Mesendoderm (in vitro differentiated cells): ENCODE results near the gene NCBP2L.

Experiments
- DNase-seq: peaks from one replicate; pipeline ENCODE4 v3.0.0; 2013
- H2AK5ac ChIP-seq: 2 replicates; pipeline ENCODE4 v1.6.1; 2013; ENCODE audit warnings: low read length, inconsistent platforms
- H2BK120ac ChIP-seq: 2 replicates; pipeline ENCODE4 v1.6.1; 2013; ENCODE audit warnings: low read depth, mild to moderate bottlenecking, low read length, moderate library complexity, mixed read lengths
- H2BK15ac ChIP-seq: replicated peaks from 2 replicates; pipeline ENCODE4 v1.6.1; 2013; ENCODE audit warnings: low read depth, mild to moderate bottlenecking, moderate library complexity
- H2BK5ac ChIP-seq: 2 replicates; pipeline ENCODE4 v1.6.1; 2013; ENCODE audit warnings: low read length, inconsistent platforms
- H3K18ac ChIP-seq: 2 replicates; pipeline ENCODE4 v1.6.1; 2013; ENCODE audit warnings: mild to moderate bottlenecking, low read length, mixed read lengths
- H3K23ac ChIP-seq: one replicate; pipeline ENCODE4 v1.6.1; 2013; ENCODE audit warnings: low read length
- H3K27ac ChIP-seq: 2 replicates; pipeline ENCODE4 v1.5.1; 2013; ENCODE audit warnings: low read depth, mild to moderate bottlenecking, inconsistent platforms, low read length, moderate library complexity
- H3K27me3 ChIP-seq: 2 replicates; pipeline ENCODE4 v1.6.1; 2013; ENCODE audit warnings: low read length, control low read depth, mild to moderate bottlenecking, inconsistent platforms; ENCODE audit not compliant: insufficient read depth, poor library complexity
- H3K36me3 ChIP-seq: 2 replicates; pipeline ENCODE4 v1.6.1; 2013; ENCODE audit warnings: low read length, inconsistent platforms; ENCODE audit not compliant: control insufficient read depth, insufficient read depth
- H3K4ac ChIP-seq: one replicate; pipeline ENCODE4 v1.6.1; 2013; ENCODE audit warnings: low read depth, mild to moderate bottlenecking, low read length, moderate library complexity
- H3K4me1 ChIP-seq: 2 replicates; pipeline ENCODE4 v1.6.1; 2013; ENCODE audit warnings: low read depth, low read length, inconsistent platforms; ENCODE audit not compliant: control insufficient read depth
- H3K4me2 ChIP-seq: 2 replicates; pipeline ENCODE4 v1.6.1; 2013; ENCODE audit warnings: low read length
- H3K4me3 ChIP-seq: 2 replicates; pipeline ENCODE4 v1.5.1; 2013; ENCODE audit warnings: mild to moderate bottlenecking, low read length
- H3K56ac ChIP-seq: one replicate; pipeline ENCODE4 v1.6.1; 2013; ENCODE audit warnings: low read length
- H3K79me1 ChIP-seq: 2 replicates; pipeline ENCODE4 v1.6.1; 2013; ENCODE audit warnings: low read length, inconsistent platforms
- H3K79me2 ChIP-seq: 2 replicates; pipeline ENCODE4 v1.6.1; 2013; ENCODE audit warnings: mild to moderate bottlenecking, low read length; ENCODE audit not compliant: control insufficient read depth, insufficient read depth
- H3K9ac ChIP-seq: 2 replicates; pipeline ENCODE4 v1.6.1; 2013; ENCODE audit warnings: low read length, inconsistent platforms
- H4K5ac ChIP-seq: one replicate; pipeline ENCODE4 v1.6.1; 2013; ENCODE audit warnings: low read length
- H4K8ac ChIP-seq: one replicate; pipeline ENCODE4 v1.6.1; 2013; ENCODE audit warnings: low read depth, mild to moderate bottlenecking, control low read depth, low read length, moderate library complexity
- WGBS: extraction: QIAGEN DNeasy Blood & Tissue Kit; methylation state at CpG from one replicate; pipeline ENCODE4 v1.1.7; 2013; ENCODE audit warnings: low lambda C conversion rate, missing lambda C conversion rate; ENCODE audit not compliant: insufficient coverage; ENCODE audit errors: extremely low coverage; 5-methylcytosine and 5-hydroxymethylcytosine counted together

NCBP2L gene

GRCh38 chrX:107764845-107765608, 12.5 kb upstream of the NCBP2L start:
- DNase-seq: no peak
- Histone ChIP-seq H3K4me2 (no peak overlapping the region), H2AK5ac (no peak overlapping the region), H3K79me2 (no peaks in the 10 kb centered on the region), H3K18ac (no peak overlapping the region), H4K8ac (no peak overlapping the region), H3K4me3 (no peak overlapping the region), H3K23ac (no peak overlapping the region), H2BK5ac (no peak overlapping the region), H3K79me1 (no peaks in the 10 kb centered on the region), H3K4ac (no peak overlapping the region), H3K56ac (no peak overlapping the region), H3K27ac (no peak overlapping the region), H2BK120ac (no peak overlapping the region), H3K4me1 (no peaks in the 10 kb centered on the region), H3K9ac (no peak overlapping the region), H2BK15ac (no peak overlapping the region), H3K36me3 (no peaks in the 10 kb centered on the region), H3K27me3 (no peaks in the 10 kb centered on the region), H4K5ac (no peak overlapping the region)
- no CpG with 5 or more reads among the region's 11 CpGs for WGBS

GRCh38 chrX:107766470-107767150, 10.9 kb upstream of the NCBP2L start:
- no peaks in the 10 kb centered on the region for H3K36me3 ChIP-seq
- DNase-seq: peak; percentile 73

GRCh38 chrX:107768051-107768450, 9.5 kb upstream of the NCBP2L start:
- no peaks in the 10 kb centered on the region for H3K27me3 ChIP-seq

More at GRCh38 chrX:107766470-107767150, 10.9 kb upstream of the NCBP2L start:
- Histone ChIP-seq H4K5ac (no peak overlapping the region), H3K79me2 (no peaks in the 10 kb centered on the region), H4K8ac (no peak overlapping the region), H2AK5ac (no peak overlapping the region), H3K18ac (no peak overlapping the region), H3K56ac (no peak overlapping the region), H2BK120ac (no peak overlapping the region), H3K27ac (no peak overlapping the region), H3K4me2 (no peak overlapping the region), H3K79me1 (no peaks in the 10 kb centered on the region), H3K4me1 (no peaks in the 10 kb centered on the region), H3K9ac (no peak overlapping the region), H2BK5ac (no peak overlapping the region), H3K23ac (no peak overlapping the region), H2BK15ac (no peak overlapping the region), H3K4me3 (no peak overlapping the region), H3K4ac (no peak overlapping the region), H3K27me3 (no peaks in the 10 kb centered on the region)
- WGBS: no CpG with 5 or more reads among the region's 8 CpGs

GRCh38 chrX:107769581-107770317, 7.8 kb upstream of the NCBP2L start:
- no peaks in the 10 kb centered on the region for H3K36me3 ChIP-seq
- H4K8ac ChIP-seq: no peak overlapping the region
- H3K4me1 ChIP-seq: no peaks in the 10 kb centered on the region
- no peak overlapping the region for H3K18ac ChIP-seq
- H3K4me2 ChIP-seq: no peak overlapping the region
- no CpG with 5 or more reads among the region's 7 CpGs for WGBS
- H3K27ac ChIP-seq: no peak overlapping the region
- no peaks in the 10 kb centered on the region for H3K79me2 ChIP-seq
- H3K27me3 ChIP-seq: peaks cover 7% of the 10 kb centered on the region
- no peak overlapping the region for H3K56ac ChIP-seq
- H3K79me1 ChIP-seq: no peaks in the 10 kb centered on the region
- no peak overlapping the region for H2BK120ac ChIP-seq
- no peak overlapping the region for H3K4ac ChIP-seq
- H2AK5ac ChIP-seq: no peak overlapping the region
- no peak overlapping the region for H3K9ac ChIP-seq
- H4K5ac ChIP-seq: no peak overlapping the region
- no peak overlapping the region for H2BK5ac ChIP-seq
- no peak overlapping the region for H2BK15ac ChIP-seq
- no peak overlapping the region for H3K23ac ChIP-seq
- H3K4me3 ChIP-seq: no peak overlapping the region
- DNase-seq: no peak

More at GRCh38 chrX:107768051-107768450, 9.5 kb upstream of the NCBP2L start:
- H3K23ac ChIP-seq: no peak overlapping the region
- H3K4me2 ChIP-seq: no peak overlapping the region
- no peak overlapping the region for H4K5ac ChIP-seq
- H3K4me1 ChIP-seq: no peaks in the 10 kb centered on the region
- no peak overlapping the region for H2BK5ac ChIP-seq
- H3K4me3 ChIP-seq: no peak overlapping the region
- no peaks in the 10 kb centered on the region for H3K36me3 ChIP-seq
- no peak overlapping the region for H2BK15ac ChIP-seq
- no peaks in the 10 kb centered on the region for H3K79me1 ChIP-seq
- no peak overlapping the region for H3K9ac ChIP-seq
- H3K18ac ChIP-seq: no peak overlapping the region
- no CpG with 5 or more reads among the region's 3 CpGs for WGBS
- H3K4ac ChIP-seq: no peak overlapping the region
- no peak overlapping the region for H2AK5ac ChIP-seq
- no peak overlapping the region for H2BK120ac ChIP-seq
- H4K8ac ChIP-seq: no peak overlapping the region
- no peak overlapping the region for H3K56ac ChIP-seq
- H3K79me2 ChIP-seq: no peaks in the 10 kb centered on the region
- no peak overlapping the region for H3K27ac ChIP-seq
- no peak for DNase-seq

GRCh38 chrX:107773206-107773605, 4.3 kb upstream of the NCBP2L start:
- no peak overlapping the region for H3K4me3 ChIP-seq
- H2AK5ac ChIP-seq: no peak overlapping the region
- no peak overlapping the region for H3K4ac ChIP-seq
- H2BK120ac ChIP-seq: no peak overlapping the region
- H3K4me2 ChIP-seq: no peak overlapping the region
- no peaks in the 10 kb centered on the region for H3K4me1 ChIP-seq
- no peaks in the 10 kb centered on the region for H3K79me1 ChIP-seq
- WGBS: no CpG with 5 or more reads among the region's 8 CpGs
- no peak overlapping the region for H3K23ac ChIP-seq
- H3K56ac ChIP-seq: no peak overlapping the region
- H3K18ac ChIP-seq: no peak overlapping the region
- no peak overlapping the region for H3K27ac ChIP-seq
- H3K79me2 ChIP-seq: no peaks in the 10 kb centered on the region
- no peak overlapping the region for H2BK5ac ChIP-seq
- no peaks in the 10 kb centered on the region for H3K36me3 ChIP-seq
- H2BK15ac ChIP-seq: no peak overlapping the region
- H4K8ac ChIP-seq: no peak overlapping the region
- no peak overlapping the region for H3K9ac ChIP-seq
- peaks cover 8% of the 10 kb centered on the region for H3K27me3 ChIP-seq
- peak; percentile 66 for DNase-seq
- H4K5ac ChIP-seq: no peak overlapping the region
